Stimulated activated CD8-positive, alpha-beta memory T cell treated with anti-CD3 and anti-CD28 coated beads, Interleukin-12 subunit alpha, Interleukin-12 subunit beta, amount 100 ng/mL, for 1 hour (primary cell): ENCODE results near the gene ZNF467.

ENCODE experiments used
- DNase-seq: peaks from one replicate; pipeline ENCODE4 v3.0.0-alpha.2; 2020; ENCODE audit warnings: low read depth

ZNF467 gene

DNA sequence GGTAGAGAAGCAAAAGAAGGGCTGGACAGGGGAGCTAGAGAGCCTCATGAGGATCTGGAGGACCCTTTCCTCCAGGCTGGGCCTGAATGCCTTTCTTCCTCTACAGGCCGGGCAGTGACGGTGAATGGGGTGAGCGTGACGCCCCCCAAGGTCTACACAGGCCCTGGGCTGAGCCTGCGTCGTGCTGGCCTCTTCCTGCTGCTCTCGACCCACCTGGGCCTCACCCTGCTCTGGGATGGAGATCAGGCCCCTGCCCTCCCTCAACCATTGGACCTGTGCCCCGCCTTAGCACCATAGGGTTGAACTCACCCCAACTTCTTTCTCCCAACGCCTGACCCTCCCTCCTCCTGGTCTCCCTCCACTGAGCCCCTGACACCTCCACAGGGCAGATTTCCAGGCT lies 12.6 kb upstream of the ZNF467 start:
- no peak for DNase-seq

GRCh38 chr7:149785402-149785801 lies 12.0 kb upstream of the ZNF467 start:
- no peak for DNase-seq

- no peak for DNase-seq
Observed at GRCh38 chr7:149784251-149784608, 10.8 kb upstream of the ZNF467 start.

- no peak for DNase-seq
Observed at GRCh38 chr7:149783386-149784250, 10.2 kb upstream of the ZNF467 start.

- DNase-seq = no peak
Observed at GRCh38 chr7:149782682-149783345, 9.4 kb upstream of the ZNF467 start.

- no peak for DNase-seq
Observed at GRCh38 chr7:149781921-149782320, 8.5 kb upstream of the ZNF467 start.

- DNase-seq = no peak
Observed at GRCh38 chr7:149780636-149781419, 7.4 kb upstream of the ZNF467 start.

- DNase-seq = no peak
Observed at GRCh38 chr7:149780056-149780455, 6.7 kb upstream of the ZNF467 start.

DNA sequence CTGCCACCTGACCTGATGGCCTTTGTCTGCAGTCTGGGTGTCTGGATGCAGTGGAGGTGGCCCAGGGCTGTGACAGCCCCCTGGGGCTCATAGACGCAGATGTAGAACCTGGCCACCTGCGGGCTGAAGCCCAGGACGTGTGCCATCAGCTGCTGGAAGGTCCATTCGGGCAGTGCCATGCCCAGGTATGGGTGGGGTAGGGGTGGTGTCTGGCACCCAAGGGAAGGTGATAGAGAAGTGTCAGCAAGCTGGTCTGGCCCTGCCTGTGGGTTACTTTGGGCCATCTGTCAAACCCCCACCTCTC lies 6.1 kb upstream of the ZNF467 start:
- no peak for DNase-seq

GRCh38 chr7:149778696-149779501 lies 5.5 kb upstream of the ZNF467 start:
- DNase-seq = no peak

- DNase-seq = no peak
Observed at GRCh38 chr7:149778327-149778637, 4.9 kb upstream of the ZNF467 start.

DNA sequence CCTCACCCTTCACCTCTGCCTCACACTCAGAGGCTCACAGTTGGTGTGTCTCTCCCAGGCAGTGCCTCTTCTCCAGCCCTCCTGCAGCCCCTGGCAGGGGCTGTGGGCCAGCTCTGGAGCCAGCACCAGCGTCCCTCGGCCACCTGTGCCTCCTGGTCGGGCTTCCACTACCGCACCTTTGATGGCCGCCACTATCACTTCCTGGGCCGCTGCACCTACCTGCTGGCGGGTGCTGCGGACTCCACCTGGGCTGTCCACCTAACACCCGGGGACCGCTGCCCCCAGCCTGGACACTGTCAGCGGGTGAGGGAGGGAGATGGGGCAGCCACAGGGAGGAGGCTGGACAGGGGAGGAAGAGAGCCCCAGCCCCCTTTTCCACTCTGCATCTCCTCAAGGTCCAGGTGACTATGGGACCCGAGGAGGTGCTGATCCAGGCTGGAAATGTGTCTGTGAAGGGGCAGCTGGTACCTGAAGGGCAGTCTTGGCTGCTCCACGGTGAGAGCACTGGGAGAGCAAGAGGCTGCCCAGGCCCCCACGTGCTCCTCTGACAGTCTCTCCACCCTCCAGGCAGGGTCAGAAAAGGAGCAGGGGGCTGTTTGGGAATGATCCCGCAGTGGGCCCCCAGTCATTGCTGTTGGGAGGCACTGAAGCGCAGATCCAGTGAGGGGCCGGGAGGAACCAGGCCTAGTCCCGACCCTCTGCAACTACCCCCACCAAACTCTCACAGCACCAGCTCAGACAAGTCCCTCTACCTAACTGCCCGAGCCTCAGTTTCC lies 4.4 kb upstream of the ZNF467 start:
- no peak for DNase-seq

DNA sequence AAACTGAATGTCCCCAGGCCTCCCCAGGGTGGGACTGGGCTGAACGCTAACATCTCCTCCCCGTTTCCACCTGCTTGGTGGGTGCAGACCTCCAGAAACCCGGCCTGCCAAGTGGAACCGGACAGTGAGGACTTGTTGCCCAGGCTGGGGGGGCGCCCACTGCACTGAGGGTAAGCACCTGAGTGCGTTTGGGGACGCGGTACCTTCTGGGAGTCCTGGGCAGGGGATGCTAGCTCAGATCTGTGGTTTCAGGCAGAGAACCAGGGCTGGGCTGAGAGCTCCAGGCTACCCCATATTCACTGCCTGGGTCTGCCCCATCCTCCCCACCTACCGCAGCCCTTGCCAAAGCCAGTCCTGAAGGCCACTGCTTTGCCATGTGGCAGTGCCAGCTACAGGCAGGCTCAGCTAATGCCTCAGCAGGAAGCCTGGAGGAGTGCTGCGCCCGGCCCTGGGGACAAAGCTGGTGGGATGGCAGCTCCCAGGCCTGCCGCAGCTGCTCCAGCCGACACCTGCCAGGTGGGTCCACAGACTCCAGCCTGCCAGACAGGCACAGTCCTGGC lies 3.5 kb upstream of the ZNF467 start:
- no peak for DNase-seq

DNA sequence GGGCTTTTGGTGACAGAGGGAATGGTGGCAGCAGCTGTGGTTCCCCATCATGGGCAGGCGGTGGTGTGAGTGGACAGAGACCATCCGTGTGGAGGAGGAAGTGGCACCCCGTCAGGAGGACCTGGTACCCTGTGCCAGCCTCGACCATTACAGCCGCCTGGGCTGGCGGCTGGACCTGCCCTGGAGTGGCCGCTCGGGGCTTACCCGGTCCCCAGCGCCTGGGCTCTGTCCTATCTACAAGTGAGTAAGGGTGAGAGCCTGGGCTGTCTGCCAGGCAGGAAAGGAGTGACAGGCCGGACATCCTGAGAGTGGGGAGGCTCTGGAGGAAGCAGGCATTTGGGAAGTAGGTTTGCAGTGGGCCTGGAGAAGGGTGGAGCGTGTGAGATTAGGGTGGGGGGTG lies 2.9 kb upstream of the ZNF467 start:
- DNase-seq = no peak

GRCh38 chr7:149775176-149775556 lies 1.8 kb upstream of the ZNF467 start:
- DNase-seq = no peak

- DNase-seq = no peak
Observed at GRCh38 chr7:149774237-149775175, 1.1 kb upstream of the ZNF467 start.

- DNase-seq = no peak
Observed at GRCh38 chr7:149772956-149773434, 393 bp downstream of the ZNF467 start.

DNA sequence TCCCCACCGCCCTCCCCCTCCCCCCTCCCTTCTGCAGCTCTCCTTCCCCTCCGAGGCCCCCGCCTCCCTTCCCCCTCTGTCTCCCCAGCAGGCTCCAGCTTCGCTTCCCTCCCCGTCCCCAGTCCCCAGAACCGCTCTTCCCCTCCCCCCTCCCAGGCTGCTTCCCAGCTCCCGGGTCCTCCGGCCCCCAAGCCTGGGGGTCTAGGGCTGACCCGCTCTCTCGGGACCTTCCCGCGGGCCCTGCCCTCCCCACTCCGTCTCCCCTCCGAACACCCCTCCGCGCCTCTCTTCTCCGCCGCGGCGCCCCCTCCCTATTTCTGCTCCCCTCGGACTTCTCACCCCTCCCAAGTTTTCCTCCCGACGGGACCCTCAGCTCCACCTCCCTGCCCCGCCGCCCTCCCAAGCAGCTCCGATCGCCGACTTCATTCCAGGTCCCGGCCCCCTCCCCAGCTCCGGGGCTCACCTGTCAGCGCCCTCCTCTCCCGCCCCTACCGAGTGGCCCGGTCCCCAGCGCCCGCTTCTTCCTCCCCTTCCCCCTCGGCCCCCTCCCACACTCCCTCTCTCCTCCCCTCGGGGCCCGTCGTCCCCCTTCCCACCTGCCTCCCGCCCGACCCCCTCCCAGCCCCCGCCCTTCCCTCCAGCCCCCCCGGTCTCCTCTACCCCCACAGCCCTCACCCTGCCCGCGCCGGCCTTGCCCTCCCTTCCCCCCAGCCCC lies 990 bp downstream of the ZNF467 start:
- no peak for DNase-seq

GRCh38 chr7:149771720-149772240 lies 1.6 kb downstream of the ZNF467 start:
- peak; percentile 67 for DNase-seq
